ENCODE results near the gene WSCD2. TPM values are rescaled to one million over a fixed set of nuclear protein-coding genes. Genes with fewer than 3 reads are reported as not detected.

The WSCD2 gene
- total RNA-seq, 2 experiments from 2014 or later, result not detected

- no peaks in the 10 kb centered on the region for H3K9me3 ChIP-seq (ENCODE audit: low read length)
- no peak overlapping the region for H3K27ac ChIP-seq (ENCODE audit: low read depth, low read length, poor library complexity, severe bottlenecking)
- H3K4me2 ChIP-seq (ENCODE audit: low read length), result no peak overlapping the region
- H3K36me3 ChIP-seq (ENCODE audit: insufficient read depth, low read length), result no peaks in the 10 kb centered on the region
- no peak overlapping the region for H2AFZ ChIP-seq (ENCODE audit: low read length)
- DNase-seq (ENCODE audit: low spot score), result no peak
- H3K4me3 ChIP-seq (ENCODE audit: low read depth, low read length, poor library complexity, severe bottlenecking), result no peak overlapping the region
- ChIA-PET POLR2A (no interaction called here), CTCF (ENCODE audit: unreplicated experiment) (interaction anchor here (0.6 kb wide), 1 partner anchor 62 kb away, joined by 3 read pairs; no protein-coding TSS in a partner anchor)
- no peaks in the 10 kb centered on the region for H4K20me1 ChIP-seq (ENCODE audit: insufficient read depth, low read length)
- no peaks in the 10 kb centered on the region for H3K9me2 ChIP-seq (ENCODE audit: insufficient read depth, low read length)
- TF ChIP-seq, protein P1, sequence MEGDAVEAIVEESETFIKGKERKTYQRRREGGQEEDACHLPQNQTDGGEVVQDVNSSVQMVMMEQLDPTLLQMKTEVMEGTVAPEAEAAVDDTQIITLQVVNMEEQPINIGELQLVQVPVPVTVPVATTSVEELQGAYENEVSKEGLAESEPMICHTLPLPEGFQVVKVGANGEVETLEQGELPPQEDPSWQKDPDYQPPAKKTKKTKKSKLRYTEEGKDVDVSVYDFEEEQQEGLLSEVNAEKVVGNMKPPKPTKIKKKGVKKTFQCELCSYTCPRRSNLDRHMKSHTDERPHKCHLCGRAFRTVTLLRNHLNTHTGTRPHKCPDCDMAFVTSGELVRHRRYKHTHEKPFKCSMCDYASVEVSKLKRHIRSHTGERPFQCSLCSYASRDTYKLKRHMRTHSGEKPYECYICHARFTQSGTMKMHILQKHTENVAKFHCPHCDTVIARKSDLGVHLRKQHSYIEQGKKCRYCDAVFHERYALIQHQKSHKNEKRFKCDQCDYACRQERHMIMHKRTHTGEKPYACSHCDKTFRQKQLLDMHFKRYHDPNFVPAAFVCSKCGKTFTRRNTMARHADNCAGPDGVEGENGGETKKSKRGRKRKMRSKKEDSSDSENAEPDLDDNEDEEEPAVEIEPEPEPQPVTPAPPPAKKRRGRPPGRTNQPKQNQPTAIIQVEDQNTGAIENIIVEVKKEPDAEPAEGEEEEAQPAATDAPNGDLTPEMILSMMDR (conservative IDR thresholded peaks at IDR 0.05; ENCODE audit: low read length), result no peak
- TF ChIP-seq EZH2phosphoT487 (IDR thresholded peaks at IDR 0.05; ENCODE audit: borderline replicate concordance, low read depth, low read length), result no peak
- peaks cover 5% of the 10 kb centered on the region for H3K4me1 ChIP-seq (ENCODE audit: insufficient read depth, low read length, poor library complexity, severe bottlenecking)
- no TSS peak for BruUV-seq (replicated peaks)
- intact Hi-C loops (cut with micrococcal nuclease; ENCODE audit: unreplicated experiment), result no loop called here
- no peaks in the 10 kb centered on the region for H3K79me2 ChIP-seq (ENCODE audit: insufficient read depth, low read depth, low read length)
These were observed 8.9 kb upstream of the WSCD2 start for GRCh38 chr12:108119974-108120862.

DNA sequence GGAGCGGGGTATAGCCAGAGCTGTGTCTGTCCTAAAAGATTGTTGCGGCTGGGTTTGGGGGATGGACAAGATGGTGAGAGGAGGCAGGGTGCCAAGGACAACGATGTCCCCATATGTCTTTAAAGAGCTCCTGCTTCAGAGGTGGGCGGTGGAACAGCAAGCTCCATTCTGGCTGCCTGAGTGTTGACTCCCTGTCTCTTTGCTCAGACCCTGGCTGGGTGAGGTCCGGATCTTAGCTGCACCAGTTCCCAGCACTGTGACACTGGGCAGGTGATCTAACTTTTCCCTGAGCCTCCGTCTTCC lies 8.3 kb upstream of the WSCD2 start:
- Histone ChIP-seq H2AFZ (ENCODE audit: low read length) (no peak overlapping the region), H3K4me2 (ENCODE audit: low read length) (no peak overlapping the region), H3K9me3 (ENCODE audit: low read length) (no peaks in the 10 kb centered on the region), H3K79me2 (ENCODE audit: insufficient read depth, low read depth, low read length) (no peaks in the 10 kb centered on the region), H3K4me3 (ENCODE audit: low read depth, low read length, poor library complexity, severe bottlenecking) (no peak overlapping the region), H3K4me1 (ENCODE audit: insufficient read depth, low read length, poor library complexity, severe bottlenecking) (no peaks in the 10 kb centered on the region), H3K27ac (ENCODE audit: low read depth, low read length, poor library complexity, severe bottlenecking) (no peak overlapping the region), H4K20me1 (ENCODE audit: insufficient read depth, low read length) (no peaks in the 10 kb centered on the region), H3K36me3 (ENCODE audit: insufficient read depth, low read length) (no peaks in the 10 kb centered on the region), H3K9me2 (ENCODE audit: insufficient read depth, low read length) (no peaks in the 10 kb centered on the region)
- intact Hi-C loops (cut with micrococcal nuclease; ENCODE audit: unreplicated experiment), result no loop called here
- TF ChIP-seq EZH2phosphoT487 (IDR thresholded peaks at IDR 0.05; ENCODE audit: borderline replicate concordance, low read depth, low read length), result no peak
- TF ChIP-seq, protein P1 (conservative IDR thresholded peaks at IDR 0.05; ENCODE audit: low read length), result no peak
- no TSS peak for BruUV-seq (replicated peaks)
- DNase-seq (ENCODE audit: low spot score), result no peak
- ChIA-PET CTCF (ENCODE audit: unreplicated experiment) (no interaction called here), POLR2A (no interaction called here)

GRCh38 chr12:108121320-108121719 lies 7.8 kb upstream of the WSCD2 start:
- Histone ChIP-seq H3K79me2 (ENCODE audit: insufficient read depth, low read depth, low read length) (no peaks in the 10 kb centered on the region), H3K27ac (ENCODE audit: low read depth, low read length, poor library complexity, severe bottlenecking) (no peak overlapping the region), H3K4me1 (ENCODE audit: insufficient read depth, low read length, poor library complexity, severe bottlenecking) (no peaks in the 10 kb centered on the region), H3K9me2 (ENCODE audit: insufficient read depth, low read length) (no peaks in the 10 kb centered on the region), H3K36me3 (ENCODE audit: insufficient read depth, low read length) (no peaks in the 10 kb centered on the region), H3K4me2 (ENCODE audit: low read length) (no peak overlapping the region), H2AFZ (ENCODE audit: low read length) (no peak overlapping the region), H3K9me3 (ENCODE audit: low read length) (no peaks in the 10 kb centered on the region), H4K20me1 (ENCODE audit: insufficient read depth, low read length) (no peaks in the 10 kb centered on the region), H3K4me3 (ENCODE audit: low read depth, low read length, poor library complexity, severe bottlenecking) (no peak overlapping the region)
- ChIA-PET POLR2A (no interaction called here), CTCF (ENCODE audit: unreplicated experiment) (no interaction called here)
- TF ChIP-seq, protein P1 (conservative IDR thresholded peaks at IDR 0.05; ENCODE audit: low read length), result no peak
- no peak for TF ChIP-seq EZH2phosphoT487 (IDR thresholded peaks at IDR 0.05; ENCODE audit: borderline replicate concordance, low read depth, low read length)
- DNase-seq (ENCODE audit: low spot score), result no peak
- intact Hi-C loops (cut with micrococcal nuclease; ENCODE audit: unreplicated experiment), result no loop called here
- no TSS peak for BruUV-seq (replicated peaks)
